Hematopoietic multipotent progenitor cell treated with erythropoietin and hydrocortisone succinate and interleukin-3 and kit ligand, for 17 days (in vitro differentiated cells): Measurements from ENCODE around the gene SMARCE1.

Source experiments
- DNase-seq: peaks from one replicate; pipeline ENCODE4 v3.0.0-alpha.2; 2015; ENCODE audit warnings: low spot score

Gene SMARCE1

DNA sequence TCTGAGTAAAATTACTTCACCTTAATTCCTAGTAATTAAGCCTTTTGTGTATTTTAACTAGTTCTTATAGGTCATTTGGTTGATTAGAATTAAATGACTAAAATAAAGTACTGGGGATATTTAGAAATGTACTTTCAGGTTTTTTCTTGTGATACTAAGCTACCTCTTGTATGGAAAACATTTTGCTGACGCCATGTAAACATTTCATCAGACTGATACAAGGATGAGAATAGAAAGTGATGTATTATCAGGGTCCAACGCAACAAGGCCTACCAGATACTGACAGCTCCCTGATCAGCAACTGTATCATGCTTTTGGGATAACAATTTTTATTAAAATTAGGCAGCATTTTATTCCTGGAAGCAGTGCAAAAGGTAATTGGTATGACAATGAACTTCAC, 1.7 kb downstream of the SMARCE1 start:
- no peak for DNase-seq

DNA sequence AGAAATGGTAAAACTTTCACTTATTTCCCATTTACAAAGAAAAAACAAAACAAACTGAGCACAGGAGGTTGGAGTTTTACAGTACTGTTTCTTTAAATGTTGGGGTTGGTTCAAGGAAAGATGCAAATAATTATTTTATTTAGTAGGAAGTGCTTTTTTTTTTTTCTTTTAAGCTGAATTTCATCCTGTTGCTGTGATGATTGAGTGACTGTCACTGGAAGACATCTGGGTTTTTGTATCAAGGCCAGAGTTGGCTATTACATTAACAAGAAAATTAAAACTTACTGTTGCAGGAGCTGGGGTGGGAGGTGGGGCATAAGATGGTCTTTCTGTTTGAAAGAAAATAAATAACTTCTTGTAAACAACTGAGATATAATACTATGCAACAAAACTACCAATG, 2.3 kb downstream of the SMARCE1 start:
- DNase-seq, result no peak

GRCh38 chr17:40637931-40638330, 9.7 kb downstream of the SMARCE1 start:
- DNase-seq, result no peak

DNA sequence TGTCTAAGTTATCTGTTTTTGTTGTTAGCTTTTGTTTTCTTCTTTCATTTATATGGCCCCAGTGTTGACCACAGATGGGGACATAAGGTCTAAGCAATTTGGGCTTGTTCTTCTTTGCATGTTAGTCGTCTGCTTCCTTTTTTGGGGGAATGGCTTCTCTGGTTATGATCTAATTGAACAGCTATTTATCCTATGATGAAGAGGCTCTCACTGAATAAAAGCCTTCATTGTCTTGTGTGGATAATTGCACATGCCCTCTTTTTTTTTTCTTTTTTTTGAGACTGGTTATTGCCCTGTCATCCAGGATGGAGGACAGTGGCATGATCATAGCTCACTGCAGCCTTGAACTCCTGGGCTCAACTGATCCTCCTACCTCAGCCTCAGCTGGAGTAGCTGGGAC, 13.7 kb downstream of the SMARCE1 start:
- DNase-seq, result no peak

DNA sequence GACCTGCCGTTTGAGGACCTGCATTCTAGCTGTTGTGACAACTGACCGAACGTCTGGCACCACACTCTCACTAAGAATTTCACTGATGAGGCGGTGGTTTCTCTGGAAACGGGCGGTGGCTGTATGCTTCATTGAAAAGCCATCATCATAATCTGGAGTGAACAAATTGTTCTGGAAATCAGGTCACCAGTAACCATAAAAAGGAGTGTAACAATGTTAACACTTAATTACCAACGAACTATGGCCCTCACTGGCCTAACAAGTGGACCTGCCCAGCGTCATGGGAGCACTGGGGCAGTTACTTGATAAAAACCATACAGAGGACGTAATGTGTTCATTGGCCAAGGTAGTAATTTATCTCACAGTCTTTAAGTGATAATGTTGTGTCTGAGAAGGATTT, 15.4 kb downstream of the SMARCE1 start:
- no peak for DNase-seq

DNA sequence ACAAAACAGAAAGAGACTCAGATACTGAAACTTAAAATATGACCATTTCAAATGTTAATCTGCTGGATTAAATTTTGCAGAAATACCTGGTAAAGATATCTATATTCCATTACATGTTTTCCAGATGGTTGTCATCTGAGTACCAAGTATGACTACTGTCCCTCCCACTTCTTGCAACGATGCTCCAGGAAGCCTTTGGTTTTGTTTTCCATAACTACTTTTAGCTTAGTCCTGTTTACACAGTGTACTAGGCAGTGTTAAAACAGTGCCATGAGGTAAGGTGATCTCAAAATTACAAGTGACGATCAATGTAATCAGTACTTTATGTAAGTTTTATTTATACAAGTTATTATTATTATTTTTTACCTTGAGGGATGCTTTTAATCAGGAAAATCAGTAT, 17.8 kb downstream of the SMARCE1 start:
- no peak for DNase-seq

DNA sequence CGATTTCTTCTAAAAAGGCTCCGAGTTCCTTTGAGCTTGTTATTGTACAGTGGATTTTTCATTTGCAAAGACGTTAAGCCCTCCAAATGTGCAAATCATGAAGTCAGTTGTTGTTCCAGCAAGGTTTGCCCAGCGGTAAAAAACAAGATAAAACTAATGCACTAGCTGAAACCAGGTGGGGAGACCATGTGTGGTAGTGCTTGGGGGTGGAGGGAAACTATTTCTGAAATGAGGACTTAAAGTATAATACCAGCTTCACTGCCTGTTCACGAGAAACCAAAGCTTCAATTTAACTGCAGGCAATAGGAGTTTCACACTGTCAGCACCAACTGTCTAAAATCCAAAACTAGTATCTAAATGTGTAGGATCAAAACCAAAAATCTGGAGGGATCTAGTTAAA, 22.3 kb downstream of the SMARCE1 start:
- no peak for DNase-seq

DNA sequence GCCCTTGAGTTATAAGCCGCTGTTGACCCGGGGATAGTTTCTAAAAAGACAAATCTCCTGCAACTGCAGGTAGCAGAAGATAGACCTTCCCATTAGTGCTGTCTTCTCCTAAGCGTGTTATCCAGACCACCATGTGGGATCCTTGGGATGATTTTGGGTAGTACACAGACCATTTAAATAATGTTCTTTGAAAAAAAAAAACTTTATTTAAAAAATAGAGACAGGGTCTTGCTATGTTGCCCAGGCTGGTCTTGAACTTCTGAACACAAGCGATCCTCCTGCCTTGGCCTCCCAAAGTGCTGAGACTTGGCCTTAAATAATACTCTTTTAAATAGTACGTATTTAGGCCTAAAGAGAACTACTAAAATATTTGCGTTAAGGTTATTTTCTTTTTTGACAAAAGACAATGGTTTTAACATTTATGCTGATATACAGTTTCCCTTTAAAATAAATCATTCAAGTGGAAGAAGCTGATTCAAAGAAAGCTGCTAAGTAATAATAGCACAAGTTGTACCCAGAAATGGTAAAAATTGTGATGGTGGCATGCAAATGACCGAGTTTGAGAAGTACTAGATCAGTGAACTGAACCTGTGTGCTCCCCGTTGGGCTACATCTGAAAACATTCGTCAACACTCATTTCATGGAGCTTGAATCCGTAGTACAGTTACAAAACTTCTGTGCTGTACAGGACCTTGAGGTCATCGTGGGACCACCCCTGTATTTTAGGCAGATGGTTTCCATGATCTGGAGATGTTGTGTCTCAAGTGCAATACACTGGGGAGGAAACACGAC, 24.0 kb downstream of the SMARCE1 start:
- DNase-seq, result no peak

DNA sequence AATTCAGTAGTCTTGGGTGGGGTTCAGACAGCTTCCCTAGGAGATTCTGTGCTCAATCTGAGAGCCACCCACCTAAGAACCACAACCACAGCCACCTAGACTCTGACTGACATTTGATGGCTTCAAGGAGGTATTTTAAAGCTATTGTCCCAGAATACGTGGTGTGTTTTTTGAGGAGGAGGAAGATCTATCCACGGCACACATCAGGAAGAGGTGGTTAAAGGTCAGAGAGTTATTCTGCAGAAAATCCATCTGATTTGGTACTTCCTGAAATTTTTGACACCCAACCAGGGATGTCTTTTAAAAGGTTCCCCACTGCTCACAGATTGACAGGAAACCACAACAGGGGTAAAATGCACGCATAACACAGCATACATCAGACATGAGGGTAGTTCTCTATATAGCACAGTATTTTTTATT, 25.1 kb downstream of the SMARCE1 start:
- DNase-seq, result no peak

DNA sequence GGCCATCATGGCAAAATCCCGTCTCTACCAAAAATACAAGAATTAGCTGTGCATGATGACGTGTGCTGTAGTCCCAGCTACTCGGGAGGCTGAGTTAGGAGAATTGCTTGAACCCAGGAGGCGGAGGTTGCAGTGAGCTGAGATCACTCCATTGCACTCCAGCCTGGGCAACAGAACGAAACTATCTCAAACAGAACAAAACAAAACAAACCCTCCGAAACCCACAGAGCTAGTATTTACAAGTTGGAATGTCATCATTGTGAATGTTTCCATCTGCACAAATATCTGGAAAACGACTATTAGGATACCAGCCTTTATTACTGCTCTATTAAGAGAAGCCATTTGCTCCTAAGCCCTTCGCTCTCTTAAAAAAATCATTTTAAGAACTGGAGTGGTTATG, 26.0 kb downstream of the SMARCE1 start:
- DNase-seq, result no peak

DNA sequence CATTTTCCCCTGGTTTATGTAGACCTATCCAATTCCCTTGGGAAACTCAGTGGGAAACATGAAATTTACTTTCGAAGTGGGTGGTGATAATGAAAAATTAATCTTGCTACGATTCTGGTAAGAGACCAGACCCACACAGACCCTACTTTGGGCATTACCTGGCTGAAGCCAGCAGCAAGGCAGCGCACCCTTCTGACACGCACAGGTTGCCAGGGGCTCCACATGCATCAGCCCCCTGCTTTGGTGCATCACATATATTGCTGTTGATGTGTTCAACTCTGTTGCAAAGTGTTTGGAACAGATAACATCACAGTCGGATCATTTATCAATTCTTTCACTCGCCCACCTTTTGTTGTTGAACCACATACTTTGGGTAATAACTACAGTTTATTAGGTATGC, 26.6 kb downstream of the SMARCE1 start:
- no peak for DNase-seq

DNA sequence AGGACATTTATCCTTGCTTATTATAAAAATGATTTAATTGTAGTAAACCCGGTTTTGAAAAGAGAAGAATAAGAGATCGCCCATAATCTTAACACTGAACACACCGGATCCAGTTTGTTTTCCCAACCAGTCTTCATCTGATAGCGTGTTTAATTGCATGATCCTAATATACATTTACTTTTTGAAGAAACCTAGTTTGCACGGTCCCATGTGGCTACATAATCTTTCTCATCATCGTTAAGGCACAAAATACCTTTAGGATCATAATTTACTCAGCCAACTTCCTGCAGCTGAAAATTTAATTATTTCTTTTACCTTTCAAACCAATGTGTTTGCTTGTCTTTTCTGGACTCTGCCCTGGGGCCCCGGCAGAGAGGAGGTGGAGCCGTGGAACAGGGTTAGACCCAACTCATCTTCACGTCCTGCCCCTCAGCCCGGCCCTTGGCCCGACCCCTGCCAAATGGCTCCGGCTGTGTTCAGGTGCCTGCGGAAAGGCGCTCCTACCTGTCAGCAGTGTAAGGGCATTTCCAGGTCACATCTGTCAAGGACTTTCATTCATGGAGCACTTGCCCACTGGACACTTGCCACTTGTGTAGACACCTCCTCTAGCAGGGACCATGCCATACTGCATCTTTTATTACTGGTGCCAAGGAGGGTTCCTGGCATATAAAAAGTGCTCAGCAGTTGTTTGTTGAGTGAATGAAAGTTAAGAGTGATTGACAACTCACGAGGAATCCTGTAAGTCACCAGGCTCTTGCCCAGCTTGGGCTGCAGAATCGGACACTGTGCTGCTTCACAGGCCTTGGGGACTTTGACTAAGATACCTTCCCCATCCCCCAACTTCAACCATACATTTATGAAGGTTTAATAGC, 28.6 kb downstream of the SMARCE1 start:
- no peak for DNase-seq

DNA sequence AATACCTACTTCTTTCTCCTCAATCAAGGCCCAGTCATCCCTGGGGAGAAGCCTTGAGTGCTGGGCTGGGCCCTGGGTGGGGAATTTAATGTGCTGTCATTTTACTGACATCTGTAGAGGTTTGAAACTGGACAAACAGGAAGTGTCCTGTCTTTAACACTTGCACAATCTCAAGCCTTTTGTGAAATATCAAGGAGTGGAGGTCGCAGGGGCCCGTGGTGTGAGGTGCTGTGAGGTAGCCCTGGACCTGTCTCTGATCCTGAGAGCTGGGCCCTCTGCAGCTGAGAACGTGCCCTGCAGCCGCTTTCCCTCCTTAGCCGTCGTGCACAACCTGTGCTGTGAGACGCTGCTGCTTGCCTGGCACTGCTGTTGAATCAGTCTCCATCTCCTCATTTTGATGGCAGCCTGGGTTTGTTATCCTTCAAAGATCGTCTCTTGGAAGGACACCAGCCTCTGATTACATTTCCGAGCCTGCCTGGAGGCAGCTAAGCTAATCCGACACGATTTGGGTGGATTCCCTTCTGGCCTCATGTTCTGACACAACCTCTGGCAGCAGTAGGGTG, 29.9 kb downstream of the SMARCE1 start:
- DNase-seq, result no peak

- no peak for DNase-seq
Measured at GRCh38 chr17:40616592-40616991, 31.0 kb downstream of the SMARCE1 start.

- DNase-seq, result no peak
Measured at GRCh38 chr17:40615841-40616476, 31.7 kb downstream of the SMARCE1 start.

GRCh38 chr17:40615068-40615840, 32.4 kb downstream of the SMARCE1 start:
- DNase-seq, result no peak

- DNase-seq, result no peak
Measured at GRCh38 chr17:40614431-40615067, 33.1 kb downstream of the SMARCE1 start.

GRCh38 chr17:40613467-40614154, 34.0 kb downstream of the SMARCE1 start:
- DNase-seq, result no peak

DNA sequence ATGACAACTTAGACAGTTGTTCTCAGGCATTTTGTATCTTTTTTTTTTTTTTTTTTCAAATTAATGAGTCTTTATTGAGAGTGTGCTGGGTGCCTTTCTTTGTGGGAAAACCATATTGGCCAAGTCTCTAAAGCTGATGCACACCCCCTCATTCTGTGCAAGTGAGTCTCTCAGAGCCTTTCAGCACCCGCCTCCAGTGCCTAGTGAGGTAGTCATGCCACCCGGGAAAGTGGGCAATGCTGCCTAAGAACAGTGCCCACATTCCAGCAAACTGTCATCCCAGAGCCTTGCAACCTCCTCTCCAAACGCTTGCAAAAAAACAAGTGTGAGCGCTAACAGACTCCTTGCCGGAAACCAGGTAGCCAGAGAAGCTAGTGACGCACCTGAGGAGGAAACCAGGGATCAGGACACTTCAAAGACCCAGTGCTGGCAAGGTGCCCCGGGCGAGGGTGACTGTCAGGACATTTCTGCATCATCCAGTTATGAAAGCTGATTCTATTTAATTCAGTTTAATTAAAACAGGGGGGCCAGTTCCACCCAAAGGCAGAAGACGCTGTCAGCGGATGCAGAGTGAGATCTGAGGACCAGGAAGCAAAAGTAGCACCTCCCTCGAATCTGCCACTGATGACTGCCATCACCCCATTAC, 34.9 kb downstream of the SMARCE1 start:
- no peak for DNase-seq

DNA sequence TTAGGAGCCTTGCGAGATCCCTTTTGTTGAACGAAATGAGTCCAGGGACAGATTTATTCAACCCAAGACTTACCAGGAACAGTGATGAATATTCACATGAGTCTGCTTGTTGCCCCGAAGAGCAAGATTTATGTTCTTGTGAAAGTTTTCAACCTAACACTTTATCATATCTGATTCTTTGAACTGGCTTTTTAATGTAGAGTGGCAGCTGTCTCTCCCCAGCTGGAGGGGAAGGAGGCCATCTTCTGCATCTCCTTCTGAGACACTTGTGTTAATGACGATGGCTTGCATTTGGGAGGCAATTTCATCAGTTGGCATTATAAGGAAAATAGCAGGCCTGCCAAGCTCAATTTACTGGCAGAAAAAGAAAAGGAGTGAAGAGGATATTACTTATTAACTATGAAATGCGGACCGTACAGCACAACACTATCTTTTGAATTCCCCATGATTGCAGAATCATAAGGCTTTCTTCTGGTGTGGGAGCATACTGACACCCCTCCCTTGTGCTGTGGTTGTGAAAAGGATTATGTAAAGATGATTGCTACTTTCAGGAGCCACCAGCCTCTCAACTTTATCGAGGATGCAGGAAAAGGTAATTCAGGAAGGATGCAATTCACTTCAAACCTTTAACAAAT, 35.7 kb downstream of the SMARCE1 start:
- DNase-seq, result no peak
